Heart left ventricle (tissue), 13 donors: Measurements from ENCODE around the gene RPL5.

ENCODE experiments used
- CTCF ChIP-seq, 12 donors: fragments of 200-600 bp; sonication (generic) in 4 of 12; IDR thresholded peaks; one replicate each; pipeline versions ENCODE4 v1.5.0 to v1.8.0; 2018 to 2022; ENCODE audit warnings: antibody characterized with exemption in 12 of 12, mild to moderate bottlenecking in 5 of 12
- POLR2A ChIP-seq, 2 donors: fragments of 450-650 bp; IDR thresholded peaks; one replicate each; pipeline ENCODE4 v1.6.1; 2017; ENCODE audit warnings: antibody characterized with exemption in 2 of 2, mild to moderate bottlenecking in 2 of 2, moderate library complexity in 2 of 2
- donor health status: ischemic (EF 13 %, LVEDD 7.1; RV severe dilation, severe dysfunction).
- donor health status: DM: no; HTN: yes; CAD: no.
- donor health status: DM: no; HTN: no; CAD: no.
- donor health status: ischemic (EF 25% LVEDD 6.9; RV normal size, moderate dysfunction).
- donor health status: ischemic (EF 25% LVEDD 5.7; RV mildly dilated, moderate dysfunction).
- donor health status: ischemic (EF 35%, LVEDD 5.7; RV mildly dilated, moderate dysfunction).
- donor health status: nonischemic (EF 11% LVEDD 7.7; RV severe dilation, severe dysfunction).
- donor health status: DM: yes; HTN: yes; CAD: no.
- donor health status: PGD.
- donor health status: ischemic (EF 29% LVEDD 5.4; RV normal size, mild dysfunction).
- donor health status: nonischemic (EF 23%, LVEDD 6.1; RV moderate dilation, normal function).

GRCh38 chr1:92853299-92853698 is 21.5 kb downstream of the RPL5 start:
- TF ChIP-seq CTCF (IDR thresholded peaks at IDR 0.05) = no peak
- TF ChIP-seq POLR2A (IDR thresholded peaks at IDR 0.05) = no peak
